DMS153 treated with DMSO at 0.1 percent for 48 hours (cell line): ENCODE data around the gene MRGPRX4.

Source experiments
- DNase-seq: peaks from one replicate; lab custom pipeline; 2025; ENCODE audit not compliant: unreplicated experiment; lab: John Stamatoyannopoulos, UW

MRGPRX4 gene

GRCh38 chr11:18209058-18209457 lies 36.4 kb downstream of the MRGPRX4 start:
- DNase-seq = no peak

- DNase-seq = no peak
These were observed 48.7 kb downstream of the MRGPRX4 start for GRCh38 chr11:18221274-18221876.

DNA sequence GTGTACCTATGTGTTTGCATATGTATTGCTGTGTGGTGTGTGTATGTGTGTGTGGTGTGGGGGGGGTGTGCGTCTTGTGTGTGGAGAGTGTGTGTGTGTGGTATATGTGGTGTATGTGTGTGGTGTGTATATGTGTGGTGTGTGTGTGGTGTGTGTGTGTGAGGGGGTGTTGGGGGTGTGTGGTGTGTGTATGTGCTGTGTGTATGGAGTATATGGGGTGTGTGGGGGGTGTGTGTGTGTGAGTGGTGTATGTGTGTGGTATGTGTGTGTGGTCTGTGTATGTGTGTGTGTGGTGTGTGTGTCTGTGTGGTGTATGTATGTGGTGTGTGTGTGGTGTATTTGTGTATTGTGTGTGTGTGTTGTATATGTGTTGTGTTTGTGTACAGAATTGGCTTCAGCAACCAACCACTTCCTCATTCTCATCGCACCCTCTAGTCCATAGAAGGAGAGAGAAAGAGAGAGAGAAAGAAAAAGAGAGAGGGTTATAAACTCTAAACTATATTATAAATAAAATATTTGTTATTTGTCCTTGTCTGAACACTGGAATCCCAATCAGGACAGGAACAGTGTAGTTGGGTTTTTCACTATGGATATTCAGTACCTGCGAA lies 50.3 kb downstream of the MRGPRX4 start:
- DNase-seq = no peak
